Measurements from ENCODE around the gene ATRNL1. TPM values are rescaled to one million over a fixed set of nuclear protein-coding genes. Genes with fewer than 3 reads are reported as not detected.

Gene ATRNL1
- total RNA-seq, 4 donors from 2014 or later: 0.44 to 1.4 (median 1.1) TPM

GRCh38 chr10:115992236-115992986 is 899.2 kb downstream of the ATRNL1 start:
- WGBS: 90% methylated on average over 5 of the region's 5 CpGs
- Histone ChIP-seq H3K36me3 (no peaks in the 10 kb centered on the region), H3K27me3 (no peaks in the 10 kb centered on the region), H3K9me3 (peaks cover 5% of the 10 kb centered on the region), H3K4me1 (no peaks in the 10 kb centered on the region), H3K27ac (no peak overlapping the region), H3K4me3 (no peak overlapping the region)
- TF ChIP-seq POLR2AphosphoS5 (IDR thresholded peaks at IDR 0.05): no peak
- no peak for TF ChIP-seq POLR2A (IDR thresholded peaks at IDR 0.05)
- TF ChIP-seq CTCF (IDR thresholded peaks at IDR 0.05): no peak
- no peak for TF ChIP-seq EP300 (IDR thresholded peaks at IDR 0.05)
- no peak for DNase-seq (ENCODE audit: low spot score in 2 of 2)

GRCh38 chr10:115996031-115996430 is 902.9 kb downstream of the ATRNL1 start:
- WGBS: 63% methylated on average over 1 of the region's 1 CpG
- Histone ChIP-seq H3K4me1 (no peaks in the 10 kb centered on the region), H3K9me3 (peaks cover 5% of the 10 kb centered on the region), H3K4me3 (no peak overlapping the region), H3K36me3 (no peaks in the 10 kb centered on the region), H3K27ac (no peak overlapping the region), H3K27me3 (no peaks in the 10 kb centered on the region)
- TF ChIP-seq POLR2A (IDR thresholded peaks at IDR 0.05): no peak
- TF ChIP-seq EP300 (IDR thresholded peaks at IDR 0.05): no peak
- no peak for TF ChIP-seq CTCF (IDR thresholded peaks at IDR 0.05)
- no peak for TF ChIP-seq POLR2AphosphoS5 (IDR thresholded peaks at IDR 0.05)
- DNase-seq (ENCODE audit: low spot score in 2 of 2): no peak

DNA sequence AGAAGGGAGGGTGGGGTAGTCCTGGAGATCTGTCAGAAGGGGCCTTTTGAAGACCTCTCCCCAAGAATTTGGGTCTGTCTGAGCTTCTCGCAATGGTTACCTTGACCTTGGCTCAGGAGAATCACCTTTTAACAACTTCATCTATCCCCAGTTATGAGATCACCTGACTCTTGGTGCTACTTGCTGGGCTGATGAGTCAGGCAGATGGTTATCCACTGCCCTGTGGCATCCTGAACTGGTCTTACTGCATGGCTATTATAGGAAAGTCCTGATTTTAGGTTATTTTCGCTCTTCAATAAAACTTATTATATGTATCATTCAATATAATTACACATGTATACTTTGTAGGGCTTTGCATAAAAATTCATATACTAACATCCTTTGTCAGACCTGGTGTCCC is 905.1 kb downstream of the ATRNL1 start:
- H3K4me3 ChIP-seq: no peak overlapping the region
- H3K4me1 ChIP-seq: no peaks in the 10 kb centered on the region
- H3K9me3 ChIP-seq: no peaks in the 10 kb centered on the region
- no peaks in the 10 kb centered on the region for H3K36me3 ChIP-seq
- H3K27ac ChIP-seq: no peak overlapping the region
- no peaks in the 10 kb centered on the region for H3K27me3 ChIP-seq
- no peak for DNase-seq (ENCODE audit: low spot score in 2 of 2)
- 91% methylated on average over 2 of the region's 2 CpGs for WGBS
- no peak for TF ChIP-seq EP300 (IDR thresholded peaks at IDR 0.05)
- TF ChIP-seq POLR2A (IDR thresholded peaks at IDR 0.05): no peak
- no peak for TF ChIP-seq POLR2AphosphoS5 (IDR thresholded peaks at IDR 0.05)
- TF ChIP-seq CTCF (IDR thresholded peaks at IDR 0.05): no peak

Other genes starting within 250 kb of the ATRNL1 start
- gene TRUB1, start 155.2 kb upstream of the ATRNL1 start, total RNA-seq: 10 to 100 TPM; 11.6 to 28.6 (median 15.0) TPM

Data from suprapubic skin (tissue), 4 donors.